ENCODE measurements around the gene PRPSAP1.

DNA sequence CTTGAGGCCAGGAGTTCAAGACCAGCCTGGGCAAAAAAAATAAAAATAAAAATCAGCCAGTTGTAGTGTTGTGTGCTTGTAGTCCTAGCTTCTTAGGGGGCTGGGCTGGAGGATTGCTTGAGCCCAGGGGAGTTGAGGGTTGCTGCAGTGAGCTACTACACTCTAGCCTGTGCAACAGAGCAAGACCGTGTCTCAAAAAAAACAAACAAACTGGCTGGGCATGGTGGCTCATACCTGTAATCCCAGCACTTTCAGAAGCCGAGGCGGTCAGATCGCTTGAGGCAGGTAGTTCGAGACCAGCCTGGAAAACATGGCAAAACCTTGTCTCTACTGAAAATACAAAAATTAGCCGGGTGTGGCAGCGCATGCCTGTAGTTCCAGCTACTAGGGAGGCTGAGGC lies 93.5 kb downstream of the PRPSAP1 start:
- TF ChIP-seq, protein P1, sequence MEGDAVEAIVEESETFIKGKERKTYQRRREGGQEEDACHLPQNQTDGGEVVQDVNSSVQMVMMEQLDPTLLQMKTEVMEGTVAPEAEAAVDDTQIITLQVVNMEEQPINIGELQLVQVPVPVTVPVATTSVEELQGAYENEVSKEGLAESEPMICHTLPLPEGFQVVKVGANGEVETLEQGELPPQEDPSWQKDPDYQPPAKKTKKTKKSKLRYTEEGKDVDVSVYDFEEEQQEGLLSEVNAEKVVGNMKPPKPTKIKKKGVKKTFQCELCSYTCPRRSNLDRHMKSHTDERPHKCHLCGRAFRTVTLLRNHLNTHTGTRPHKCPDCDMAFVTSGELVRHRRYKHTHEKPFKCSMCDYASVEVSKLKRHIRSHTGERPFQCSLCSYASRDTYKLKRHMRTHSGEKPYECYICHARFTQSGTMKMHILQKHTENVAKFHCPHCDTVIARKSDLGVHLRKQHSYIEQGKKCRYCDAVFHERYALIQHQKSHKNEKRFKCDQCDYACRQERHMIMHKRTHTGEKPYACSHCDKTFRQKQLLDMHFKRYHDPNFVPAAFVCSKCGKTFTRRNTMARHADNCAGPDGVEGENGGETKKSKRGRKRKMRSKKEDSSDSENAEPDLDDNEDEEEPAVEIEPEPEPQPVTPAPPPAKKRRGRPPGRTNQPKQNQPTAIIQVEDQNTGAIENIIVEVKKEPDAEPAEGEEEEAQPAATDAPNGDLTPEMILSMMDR (tag by site-specific recombination; IDR thresholded peaks at IDR 0.05) = no peak
- no peak for TF ChIP-seq RBAK (tag by site-specific recombination; IDR thresholded peaks at IDR 0.05)
- TF ChIP-seq ZNF140 (tag by site-specific recombination; IDR thresholded peaks at IDR 0.05) = no peak
- TF ChIP-seq ZNF19 (tag by site-specific recombination; IDR thresholded peaks at IDR 0.05; ENCODE audit: low read depth) = no peak
- TF ChIP-seq ZBTB21 (tag by site-specific recombination; IDR thresholded peaks at IDR 0.05) = no peak
- TF ChIP-seq ZBTB26 (tag by site-specific recombination; optimal IDR thresholded peaks at IDR 0.05) = no peak
- no peak for TF ChIP-seq ZNF529 (tag by site-specific recombination; IDR thresholded peaks at IDR 0.05; ENCODE audit: insufficient replicate concordance)
- no peak for TF ChIP-seq HOXA7 (CRISPR knock-in tag; IDR thresholded peaks at IDR 0.05; ENCODE audit: borderline replicate concordance)

All from HEK293 (cell line).